ENCODE measurements around the gene AMFR.

Gene AMFR

DNA sequence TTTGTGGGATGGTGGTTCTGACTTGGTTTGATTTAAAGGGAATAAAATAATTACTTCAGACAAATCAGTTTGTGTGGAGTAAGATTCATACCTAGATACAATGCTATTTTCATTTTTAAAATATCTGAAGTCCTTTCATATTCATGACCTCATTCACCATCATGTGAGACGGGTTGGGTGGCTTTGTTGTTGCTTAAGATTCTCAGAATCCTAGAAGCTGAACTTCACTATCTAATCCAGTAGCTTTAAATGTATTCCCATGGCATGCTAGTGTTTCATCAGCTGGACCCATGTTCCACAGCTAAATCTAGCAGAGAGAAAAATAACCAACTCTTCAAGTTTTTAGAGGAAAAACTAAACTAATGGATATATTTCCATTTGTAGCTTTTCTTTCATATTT lies 2.7 kb upstream of the AMFR start (continued):
- TF ChIP-seq OSR2 (tag by site-specific recombination; IDR thresholded peaks at IDR 0.05): no peak

DNA sequence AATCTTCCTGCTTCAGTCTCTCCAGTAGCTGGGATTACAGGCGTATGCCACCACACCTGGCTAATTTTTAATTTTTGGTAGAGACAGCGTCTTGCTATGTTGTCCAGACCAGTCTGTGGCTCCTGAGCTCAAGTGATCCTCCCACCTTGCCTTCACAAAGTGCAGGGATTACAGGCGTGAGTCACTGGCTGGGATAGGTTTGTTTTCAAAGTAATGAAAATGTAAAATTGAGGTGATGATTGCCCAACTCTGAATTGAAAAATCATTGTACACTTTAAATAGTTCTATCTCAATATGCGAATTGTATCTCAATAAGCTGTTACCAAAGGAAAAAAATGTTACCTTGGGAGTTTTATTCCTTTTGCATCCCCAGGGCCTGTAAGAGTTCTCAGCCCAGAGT lies 1.2 kb upstream of the AMFR start:
- POLR2A ChIA-PET: interaction anchor here (3.1 kb wide), 1 partner anchor 24 kb away, joined by 12 read pairs; the partner anchor contains the start of genes NUDT21 and OGFOD1
- H3K4me1 ChIP-seq (ENCODE audit: control insufficient read depth, insufficient read depth, low read length): peaks cover 15% of the 10 kb centered on the region
- TF ChIP-seq MZF1 (tag by site-specific recombination; IDR thresholded peaks at IDR 0.05; ENCODE audit: borderline replicate concordance) (no peak), YY1 (tag by site-specific recombination; IDR thresholded peaks at IDR 0.05) (no peak), WT1 (tag by site-specific recombination; IDR thresholded peaks at IDR 0.05) (0 out of 2 replicates have a peak, but pooled peaks have one; percentile 5), ZNF121 (tag by site-specific recombination; IDR thresholded peaks at IDR 0.05) (0 out of 2 replicates have a peak, but pooled peaks have one; percentile 24), GLIS2 (tag by site-specific recombination; IDR thresholded peaks at IDR 0.05) (no peak), PRDM6 (tag by site-specific recombination; IDR thresholded peaks at IDR 0.05) (peak; percentile 37; the same call in 1 of the 2 replicates), ZNF664 (tag by site-specific recombination; IDR thresholded peaks at IDR 0.05) (peak; percentile 91), ZNF660 (tag by site-specific recombination; IDR thresholded peaks at IDR 0.05) (peak; percentile 76; the same call in 1 of the 2 replicates), ZBTB17 (tag by site-specific recombination; IDR thresholded peaks at IDR 0.05) (peak; percentile 37; the same call in 1 of the 2 replicates), ZNF600 (tag by site-specific recombination; IDR thresholded peaks at IDR 0.05) (0 out of 2 replicates have a peak, but pooled peaks have one; percentile 49)
- CTCF ChIA-PET: interaction anchor here (0.6 to 1.6 kb wide), 5 partner anchors 11 to 1472 kb away, joined by 3 to 7 read pairs (median 4); no protein-coding TSS in a partner anchor
- no peak overlapping the region for H3K4me3 ChIP-seq (ENCODE audit: low read depth, low read length)
- no peaks in the 10 kb centered on the region for H3K9me3 ChIP-seq (ENCODE audit: control insufficient read depth, insufficient read depth, low read depth, low read length)
- peaks cover 0 to 16% of the 10 kb centered on the region in 2 experiments; a peak in 1 of 3 replicates for H3K36me3 ChIP-seq (ENCODE audit: control insufficient read depth in 2 of 2, insufficient read depth in 1 of 2, low read length in 2 of 2)
- H3K27ac ChIP-seq (ENCODE audit: extremely low read depth, low read depth, low read length): no peak overlapping the region

- Histone ChIP-seq H3K4me1 (ENCODE audit: control insufficient read depth, insufficient read depth, low read length) (peaks cover 24% of the 10 kb centered on the region), H3K9me3 (ENCODE audit: control insufficient read depth, insufficient read depth, low read depth, low read length) (no peaks in the 10 kb centered on the region), H3K27ac (ENCODE audit: extremely low read depth, low read depth, low read length) (peak overlapping the region; percentile 95), H3K36me3 (ENCODE audit: control insufficient read depth in 2 of 2, insufficient read depth in 1 of 2, low read length in 2 of 2) (peaks cover 0 to 4% of the 10 kb centered on the region in 2 experiments; a peak in 1 of 3 replicates), H3K4me3 (ENCODE audit: low read depth, low read length) (peak overlapping the region; percentile 81)
- ChIA-PET CTCF (no interaction called here), POLR2A (no interaction called here)
- TF ChIP-seq ZNF292 (tag by site-specific recombination; IDR thresholded peaks at IDR 0.05; ENCODE audit: borderline replicate concordance, low read depth): no peak
- TF ChIP-seq GLI2 (tag by site-specific recombination; IDR thresholded peaks at IDR 0.05; ENCODE audit: borderline replicate concordance, low read depth): no peak
- no peak for TF ChIP-seq ZNF580 (tag by site-specific recombination; IDR thresholded peaks at IDR 0.05)
- TF ChIP-seq GLIS1 (tag by site-specific recombination; IDR thresholded peaks at IDR 0.05): peak; percentile 85
- no peak for TF ChIP-seq ZNF768 (tag by site-specific recombination; IDR thresholded peaks at IDR 0.05)
- peak; percentile 12; the same call in 1 of the 2 replicates for TF ChIP-seq ZNF660 (tag by site-specific recombination; IDR thresholded peaks at IDR 0.05)
- 0 out of 2 replicates have a peak, but pooled peaks have one; percentile 35 for TF ChIP-seq ZNF423 (tag by site-specific recombination; IDR thresholded peaks at IDR 0.05)
- peak; percentile 17; the same call in 1 of the 2 replicates for TF ChIP-seq ZNF561 (tag by site-specific recombination; IDR thresholded peaks at IDR 0.05; ENCODE audit: borderline replicate concordance)
- TF ChIP-seq GLIS2 (tag by site-specific recombination; IDR thresholded peaks at IDR 0.05): peak; percentile 81
- 0 out of 2 replicates have a peak, but pooled peaks have one; percentile 43 for TF ChIP-seq KLF10 (tag by site-specific recombination; IDR thresholded peaks at IDR 0.05)
- peak; percentile 47 for TF ChIP-seq PATZ1 (tag by site-specific recombination; IDR thresholded peaks at IDR 0.05)
- TF ChIP-seq KLF1 (tag by site-specific recombination; IDR thresholded peaks at IDR 0.05): peak; percentile 53; the same call in 1 of the 2 replicates
- TF ChIP-seq KLF9 (tag by site-specific recombination; IDR thresholded peaks at IDR 0.05; ENCODE audit: low read depth): peak; percentile 78
- no peak for TF ChIP-seq ZNF394 (tag by site-specific recombination; IDR thresholded peaks at IDR 0.05; ENCODE audit: borderline replicate concordance)
- peak; percentile 21; the same call in 1 of the 2 replicates for TF ChIP-seq ZIC2 (tag by site-specific recombination; IDR thresholded peaks at IDR 0.05)
- TF ChIP-seq ZSCAN30 (tag by site-specific recombination; IDR thresholded peaks at IDR 0.05): peak; percentile 31; the same call in 1 of the 2 replicates
- no peak for TF ChIP-seq GLI4 (tag by site-specific recombination; IDR thresholded peaks at IDR 0.05)
- TF ChIP-seq, protein P1, sequence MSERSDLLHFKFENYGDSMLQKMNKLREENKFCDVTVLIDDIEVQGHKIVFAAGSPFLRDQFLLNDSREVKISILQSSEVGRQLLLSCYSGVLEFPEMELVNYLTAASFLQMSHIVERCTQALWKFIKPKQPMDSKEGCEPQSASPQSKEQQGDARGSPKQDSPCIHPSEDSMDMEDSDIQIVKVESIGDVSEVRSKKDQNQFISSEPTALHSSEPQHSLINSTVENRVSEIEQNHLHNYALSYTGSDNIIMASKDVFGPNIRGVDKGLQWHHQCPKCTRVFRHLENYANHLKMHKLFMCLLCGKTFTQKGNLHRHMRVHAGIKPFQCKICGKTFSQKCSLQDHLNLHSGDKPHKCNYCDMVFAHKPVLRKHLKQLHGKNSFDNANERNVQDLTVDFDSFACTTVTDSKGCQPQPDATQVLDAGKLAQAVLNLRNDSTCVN (tag by site-specific recombination; optimal IDR thresholded peaks at IDR 0.05): peak; percentile 56
- TF ChIP-seq ZFHX2 (tag by site-specific recombination; conservative IDR thresholded peaks at IDR 0.05): peak; percentile 71
Observed at GRCh38 chr16:56424791-56425438, 430 bp downstream of the AMFR start.
